Activated CD8-positive, alpha-beta T cell treated with anti-CD3 and anti-CD28 coated beads for 36 hours (primary cell): ENCODE measurements around the gene SEC16A. TPM values are rescaled to one million over a fixed set of nuclear protein-coding genes. Genes with fewer than 3 reads are reported as not detected.

Experiments
- ATAC-seq: fragments of 200-7000 bp; cut with Tn5 transposase; one replicate; pipeline ENCODE4 v1.10.0; 2021; ENCODE audit warnings: mild to moderate bottlenecking, moderate library complexity
- CTCF ChIA-PET: fragments of 350-600 bp; sonication (Branson Sonifier 250); formaldehyde crosslinking; loops from one replicate; lab custom pipeline; 2021; ENCODE audit warnings: antibody characterized with exemption; lab: Charles Lee
- POLR2A ChIA-PET: fragments of 350-600 bp; sonication (Branson Sonifier 250); formaldehyde crosslinking; loops from one replicate; lab custom pipeline; 2021; ENCODE audit warnings: antibody characterized with exemption; lab: Charles Lee
- DNase-seq: peaks from one replicate; pipeline ENCODE4 v3.0.0-alpha.2; 2020
- H3K27ac Mint-ChIP-seq: one replicate; pipeline ENCODE4 v1.8.0; 2021; ENCODE audit warnings: mild to moderate bottlenecking, mixed read lengths
- H3K27me3 Mint-ChIP-seq: one replicate; pipeline ENCODE4 v1.8.0; 2021; ENCODE audit warnings: mixed read lengths
- H3K36me3 Mint-ChIP-seq: one replicate; pipeline ENCODE4 v1.8.0; 2021; ENCODE audit warnings: low read depth, mixed read lengths
- H3K4me1 Mint-ChIP-seq: one replicate; pipeline ENCODE4 v1.8.0; 2021; ENCODE audit warnings: low read depth, mixed read lengths
- H3K4me3 Mint-ChIP-seq: one replicate; pipeline ENCODE4 v1.8.0; 2021; ENCODE audit warnings: mild to moderate bottlenecking, moderate library complexity, mixed read lengths
- H3K9me3 Mint-ChIP-seq: one replicate; pipeline ENCODE4 v1.8.0; 2021; ENCODE audit warnings: mixed read lengths
- intact Hi-C: fragments of 100-400 bp; cut with micrococcal nuclease; formaldehyde crosslinking; loops from one replicate; pipeline ENCODE4 v1.10.0; 2022
- total RNA-seq, 2 experiments: library from RNA; stranded (reverse); gene quantifications; one replicate each; pipeline ENCODE4 v1.2.3, GENCODE V29; 2021
- TF ChIP-seq, protein P1 (sequence below): fragments of 200-600 bp; IDR thresholded peaks from one replicate; pipeline ENCODE4 v1.8.0; 2022; ENCODE audit warnings: antibody characterized with exemption, mild to moderate bottlenecking

Gene SEC16A
- total RNA-seq, 2 experiments from 2014 or later: 67.9 to 69.8 TPM

DNA sequence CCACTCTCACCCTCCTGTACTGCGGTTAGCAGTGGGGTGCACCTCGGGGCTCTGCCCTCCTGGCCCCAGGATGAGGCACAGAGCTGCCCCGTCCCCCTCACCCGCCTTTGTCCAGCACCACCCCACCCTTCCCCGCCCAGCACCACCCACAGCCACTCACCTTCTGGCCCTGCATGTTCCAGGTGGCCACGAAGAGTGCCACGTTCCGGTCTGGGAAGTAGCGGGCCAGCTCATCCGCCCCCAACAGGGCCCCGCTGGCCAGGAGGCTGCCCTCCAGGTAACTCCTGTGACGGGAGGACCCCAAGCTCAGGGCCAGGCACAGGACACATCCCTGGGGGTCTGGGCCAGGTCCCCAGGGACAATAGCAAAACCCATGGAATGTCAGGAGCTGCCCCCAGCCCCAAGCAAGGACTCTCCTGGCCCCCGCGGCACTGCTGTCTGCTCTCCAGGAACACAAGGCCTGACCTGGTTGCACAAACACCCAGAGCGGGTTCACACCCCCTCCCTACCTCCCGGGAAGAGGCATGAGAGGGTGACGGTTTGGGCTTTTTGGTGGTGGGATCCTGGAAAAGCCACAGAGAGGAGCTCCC lies 48.2 kb downstream of the SEC16A start:
- Mint-ChIP-seq H3K27me3 (no peaks in the 10 kb centered on the region), H3K36me3 (peaks cover 3% of the 10 kb centered on the region), H3K27ac (no peak overlapping the region), H3K4me3 (no peak overlapping the region), H3K4me1 (peaks cover 20% of the 10 kb centered on the region), H3K9me3 (no peaks in the 10 kb centered on the region)
- TF ChIP-seq, protein P1, sequence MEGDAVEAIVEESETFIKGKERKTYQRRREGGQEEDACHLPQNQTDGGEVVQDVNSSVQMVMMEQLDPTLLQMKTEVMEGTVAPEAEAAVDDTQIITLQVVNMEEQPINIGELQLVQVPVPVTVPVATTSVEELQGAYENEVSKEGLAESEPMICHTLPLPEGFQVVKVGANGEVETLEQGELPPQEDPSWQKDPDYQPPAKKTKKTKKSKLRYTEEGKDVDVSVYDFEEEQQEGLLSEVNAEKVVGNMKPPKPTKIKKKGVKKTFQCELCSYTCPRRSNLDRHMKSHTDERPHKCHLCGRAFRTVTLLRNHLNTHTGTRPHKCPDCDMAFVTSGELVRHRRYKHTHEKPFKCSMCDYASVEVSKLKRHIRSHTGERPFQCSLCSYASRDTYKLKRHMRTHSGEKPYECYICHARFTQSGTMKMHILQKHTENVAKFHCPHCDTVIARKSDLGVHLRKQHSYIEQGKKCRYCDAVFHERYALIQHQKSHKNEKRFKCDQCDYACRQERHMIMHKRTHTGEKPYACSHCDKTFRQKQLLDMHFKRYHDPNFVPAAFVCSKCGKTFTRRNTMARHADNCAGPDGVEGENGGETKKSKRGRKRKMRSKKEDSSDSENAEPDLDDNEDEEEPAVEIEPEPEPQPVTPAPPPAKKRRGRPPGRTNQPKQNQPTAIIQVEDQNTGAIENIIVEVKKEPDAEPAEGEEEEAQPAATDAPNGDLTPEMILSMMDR: no peak
- CTCF ChIA-PET: no interaction called here
- intact Hi-C loops: no loop called here
- POLR2A ChIA-PET: interaction anchor here (0.5 to 1.2 kb wide), 4 partner anchors 10 to 24 kb away, joined by 3 to 5 read pairs (median 4); no protein-coding TSS in a partner anchor
- DNase-seq (no peak), ATAC-seq (no peak)

DNA sequence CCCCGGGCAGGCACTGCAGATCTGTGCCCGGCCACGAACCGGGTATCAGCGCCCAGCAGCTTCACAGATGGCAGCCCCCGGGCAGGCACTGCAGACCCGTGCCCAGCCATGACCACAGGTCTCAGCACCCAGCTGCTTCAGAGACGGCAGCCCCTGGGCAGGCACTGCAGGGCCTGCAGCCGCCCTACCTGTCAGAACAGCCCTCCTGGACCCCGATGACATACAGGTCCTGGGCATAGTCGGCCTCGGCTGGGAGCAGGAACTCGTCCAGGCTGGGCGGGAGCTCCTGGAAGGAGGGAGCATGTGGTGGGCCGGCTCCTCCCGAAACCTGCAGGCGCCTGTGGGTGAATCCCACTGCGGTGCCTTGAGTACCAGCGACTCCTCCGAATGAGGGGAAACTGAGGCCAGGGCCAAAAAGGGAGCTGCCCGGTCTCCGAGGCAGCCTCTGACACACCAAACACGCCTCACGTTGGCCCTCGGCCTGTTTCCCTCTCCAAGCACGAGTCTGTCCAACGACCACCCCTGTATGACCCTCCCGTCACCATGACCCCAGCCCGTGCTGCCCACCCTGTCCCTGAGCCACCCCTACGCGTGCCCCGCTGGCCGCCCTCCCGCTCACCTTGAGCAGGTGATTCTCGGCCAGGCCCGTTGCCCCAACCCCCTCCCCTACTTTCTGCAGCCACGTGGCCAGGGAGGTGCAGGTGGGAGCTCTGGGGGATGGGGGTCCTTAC lies 48.8 kb downstream of the SEC16A start:
- Mint-ChIP-seq H3K9me3 (no peaks in the 10 kb centered on the region), H3K4me3 (no peak overlapping the region), H3K27me3 (no peaks in the 10 kb centered on the region), H3K36me3 (peaks cover 3% of the 10 kb centered on the region), H3K4me1 (peaks cover 20% of the 10 kb centered on the region), H3K27ac (no peak overlapping the region)
- CTCF ChIA-PET: no interaction called here
- DNase-seq (no peak), ATAC-seq (no peak)
- TF ChIP-seq, protein P1: no peak
- POLR2A ChIA-PET: interaction anchor here (0.6 to 1.5 kb wide), 6 partner anchors 9 to 423 kb away, joined by 3 to 5 read pairs (median 3); no protein-coding TSS in a partner anchor
- intact Hi-C loops: no loop called here

DNA sequence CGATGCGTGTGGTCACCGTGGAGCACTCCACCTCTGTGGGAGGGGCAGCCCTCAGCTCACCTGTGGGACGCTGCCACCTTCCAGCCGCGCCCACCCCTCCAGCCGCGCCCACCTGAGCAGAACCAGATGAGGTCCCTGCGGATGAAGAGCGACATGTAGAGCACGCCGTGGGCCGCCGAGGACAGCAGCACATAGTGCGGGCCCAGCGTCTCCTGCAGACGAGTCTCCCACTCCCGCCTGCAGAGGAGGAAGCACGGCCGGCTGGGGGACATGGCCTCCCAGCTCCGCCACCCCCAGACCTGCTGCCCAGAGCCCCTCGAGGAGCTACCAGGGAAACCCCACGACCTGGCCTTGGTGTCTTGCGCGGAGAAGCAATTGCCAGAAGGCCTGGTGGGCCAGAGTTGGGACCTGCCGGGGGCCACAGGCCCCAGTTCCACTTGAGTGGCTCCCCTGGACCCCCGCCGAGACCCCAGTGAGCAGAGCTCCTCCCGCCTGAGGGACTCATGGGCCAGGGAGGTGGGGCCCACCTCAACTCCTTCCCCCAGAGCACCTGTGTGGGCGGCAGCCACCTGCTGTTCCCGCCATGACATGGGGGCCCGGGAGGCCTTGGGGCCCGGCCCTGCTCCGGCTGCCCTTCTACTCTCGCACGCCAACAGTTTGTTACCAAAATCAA lies 49.7 kb downstream of the SEC16A start:
- no peak for DNase-seq
- no peak for ATAC-seq
- no peak overlapping the region for H3K27ac Mint-ChIP-seq
- POLR2A ChIA-PET: interaction anchor here (0.7 to 1.5 kb wide), 3 partner anchors 8 to 424 kb away, joined by 3 to 5 read pairs (median 3); no protein-coding TSS in a partner anchor
- TF ChIP-seq, protein P1: no peak
- CTCF ChIA-PET: interaction anchor here (0.7 kb wide), 1 partner anchor 657 kb away, joined by 3 read pairs; no protein-coding TSS in a partner anchor
- peaks cover 3% of the 10 kb centered on the region for H3K36me3 Mint-ChIP-seq
- peaks cover 20% of the 10 kb centered on the region for H3K4me1 Mint-ChIP-seq
- H3K4me3 Mint-ChIP-seq: no peak overlapping the region
- no peaks in the 10 kb centered on the region for H3K9me3 Mint-ChIP-seq
- intact Hi-C loops: no loop called here
- no peaks in the 10 kb centered on the region for H3K27me3 Mint-ChIP-seq

DNA sequence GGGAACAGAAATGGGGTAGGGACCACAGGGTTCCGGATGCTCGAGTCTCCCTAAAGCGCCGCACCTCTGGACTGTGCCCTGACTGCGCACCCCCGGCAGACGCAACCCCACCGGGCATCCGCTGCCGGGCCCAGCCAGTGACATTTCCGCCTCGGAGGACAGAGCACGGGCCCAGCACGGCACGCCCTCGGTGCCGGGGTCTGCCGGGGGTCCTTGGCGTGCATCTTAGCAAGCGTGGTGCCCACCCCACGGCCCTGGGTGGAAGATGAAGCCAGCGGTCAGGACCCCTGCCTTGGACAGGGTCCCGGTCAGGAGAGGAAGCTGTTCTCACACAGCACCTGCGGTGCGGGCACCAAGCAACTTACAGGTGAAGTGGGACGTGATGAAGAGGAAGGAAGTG lies 50.2 kb downstream of the SEC16A start:
- intact Hi-C loops: no loop called here
- no peaks in the 10 kb centered on the region for H3K9me3 Mint-ChIP-seq
- peaks cover 15% of the 10 kb centered on the region for H3K4me1 Mint-ChIP-seq
- ChIA-PET POLR2A (interaction anchor here (1.2 to 1.5 kb wide), 2 partner anchors 8 to 13 kb away, joined by 3 to 5 read pairs; no protein-coding TSS in a partner anchor), CTCF (interaction anchor here (0.7 kb wide), 1 partner anchor 657 kb away, joined by 3 read pairs; no protein-coding TSS in a partner anchor)
- H3K36me3 Mint-ChIP-seq: peaks cover 3% of the 10 kb centered on the region
- TF ChIP-seq, protein P1: no peak
- ATAC-seq (no peak), DNase-seq (no peak)
- no peak overlapping the region for H3K4me3 Mint-ChIP-seq
- no peak overlapping the region for H3K27ac Mint-ChIP-seq
- no peaks in the 10 kb centered on the region for H3K27me3 Mint-ChIP-seq
